ENCODE data around the gene CARMIL1.
A peak's percentile ranks its signal among the peaks of the same experiment; 100 is the strongest.

Gene CARMIL1

DNA sequence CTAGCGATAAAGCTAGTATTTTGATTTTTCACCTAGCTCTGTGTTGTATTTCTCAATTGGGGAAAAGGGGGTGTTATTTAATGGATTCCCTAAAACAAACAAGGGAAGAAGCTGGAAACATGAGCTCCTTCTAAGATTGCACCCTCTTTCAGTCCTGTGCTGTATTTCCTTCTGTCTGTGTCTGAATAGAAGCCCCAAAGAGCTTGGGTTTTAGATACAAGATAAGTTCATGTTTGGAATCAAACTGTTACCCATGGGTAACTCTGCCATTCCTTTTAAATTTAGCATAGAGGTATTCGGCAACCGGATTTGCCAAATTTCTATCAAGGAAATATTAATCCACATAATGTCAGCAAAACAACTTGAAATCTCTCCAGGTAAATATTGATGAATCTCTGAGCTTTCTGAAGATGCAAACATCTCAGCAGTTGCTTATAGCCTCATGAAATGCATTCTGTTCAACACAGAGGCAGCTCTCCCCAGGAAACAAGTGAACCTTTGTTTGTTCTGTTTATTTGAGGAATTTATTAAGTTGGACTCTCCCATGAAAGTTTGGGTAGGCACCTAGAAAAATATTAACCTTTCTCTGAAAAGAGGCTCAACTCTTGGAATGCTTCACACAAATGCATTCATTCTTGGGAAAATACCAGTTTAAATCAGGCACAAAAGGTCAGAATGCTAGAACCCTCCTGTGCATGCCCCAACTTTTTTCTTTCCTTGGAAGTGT is 362.9 kb downstream of the CARMIL1 start:
- Histone ChIP-seq H3K4me1 (ENCODE audit: control insufficient read depth, insufficient read depth, low read length, poor library complexity, severe bottlenecking) (no peaks in the 10 kb centered on the region), H3K27ac (ENCODE audit: low read depth, low read length, severe bottlenecking) (no peak overlapping the region), H3K4me3 (ENCODE audit: extremely low read depth, insufficient read depth, low read length, poor library complexity, severe bottlenecking) (no peak overlapping the region), H3K36me3 (ENCODE audit: control insufficient read depth, insufficient read depth, low read length) (no peaks in the 10 kb centered on the region), H3K9me3 (ENCODE audit: control insufficient read depth, low read length) (no peaks in the 10 kb centered on the region)
- WGBS, 2 experiments (ENCODE audit: insufficient coverage in 2 of 2): 82% methylated on average over 2 of the region's 3 CpGs; no CpG with 5 or more reads in 1 of the 2 experiments

DNA sequence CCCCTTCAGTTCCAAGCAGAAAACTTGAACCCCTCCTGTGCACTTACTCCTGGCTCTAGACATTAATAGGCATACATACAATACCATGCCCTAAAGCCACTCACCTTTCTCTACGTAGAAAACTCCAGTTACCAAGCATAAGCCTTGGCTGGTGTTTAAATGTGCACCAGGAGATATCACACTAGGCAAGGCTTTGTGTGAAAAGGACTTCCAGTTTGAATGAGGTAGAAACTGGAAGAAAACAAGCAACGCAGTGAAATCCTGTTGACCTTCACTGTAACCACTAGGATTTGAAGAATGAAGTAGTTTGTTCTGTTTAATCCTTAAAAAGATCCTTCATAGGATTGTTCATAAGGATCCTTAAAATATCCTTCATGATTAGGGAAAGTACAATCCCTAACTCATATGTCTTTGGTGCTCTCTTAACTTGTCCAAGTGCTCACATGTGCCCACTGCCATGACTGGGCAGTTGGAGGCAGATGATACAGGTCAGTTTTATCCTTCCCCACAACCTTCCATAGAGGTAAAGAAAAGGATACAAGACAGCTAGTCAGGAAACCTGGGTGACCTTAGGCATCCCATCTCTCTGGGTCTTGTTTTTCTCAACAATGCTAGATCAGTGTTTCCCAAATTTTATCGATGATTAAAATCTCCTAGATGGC is 363.6 kb downstream of the CARMIL1 start:
- H3K36me3 ChIP-seq (ENCODE audit: control insufficient read depth, insufficient read depth, low read length): no peaks in the 10 kb centered on the region
- 83 to 86% methylated on average over 1 to 2 of the region's 3 CpGs for WGBS, 2 experiments (ENCODE audit: insufficient coverage in 2 of 2)
- H3K27ac ChIP-seq (ENCODE audit: low read depth, low read length, severe bottlenecking): no peak overlapping the region

DNA sequence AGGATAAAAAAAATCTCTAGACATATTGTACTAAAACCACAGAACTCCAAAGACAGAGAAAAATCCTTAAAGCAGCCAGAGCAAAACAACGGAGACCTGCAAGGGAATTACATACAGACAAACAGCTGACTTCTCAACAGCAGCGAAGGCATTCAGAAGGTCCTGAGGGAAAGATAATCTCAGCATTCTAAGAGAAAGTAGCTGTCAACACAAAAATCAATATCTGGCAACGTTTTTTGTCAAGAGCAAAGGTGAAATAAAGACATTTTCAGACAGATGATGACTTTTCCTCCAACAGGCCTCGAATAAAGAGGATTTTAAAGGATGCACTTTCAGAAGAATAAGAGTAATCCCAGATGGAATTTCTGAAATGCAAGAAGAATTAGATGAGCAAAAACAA is 366.7 kb downstream of the CARMIL1 start:
- Histone ChIP-seq H3K4me1 (ENCODE audit: control insufficient read depth, insufficient read depth, low read length, poor library complexity, severe bottlenecking) (peaks cover 3% of the 10 kb centered on the region), H3K9me3 (ENCODE audit: control insufficient read depth, low read length) (no peaks in the 10 kb centered on the region), H3K36me3 (ENCODE audit: control insufficient read depth, insufficient read depth, low read length) (no peaks in the 10 kb centered on the region), H3K27ac (ENCODE audit: low read depth, low read length, severe bottlenecking) (no peak overlapping the region), H3K4me3 (ENCODE audit: extremely low read depth, insufficient read depth, low read length, poor library complexity, severe bottlenecking) (no peak overlapping the region)
- 50% methylated on average over 2 to 3 of the region's 4 CpGs for WGBS, 2 experiments (ENCODE audit: insufficient coverage in 2 of 2)

More for the DNA sequence above, 363.6 kb downstream of the CARMIL1 start:
- Histone ChIP-seq H3K4me3 (ENCODE audit: extremely low read depth, insufficient read depth, low read length, poor library complexity, severe bottlenecking) (no peak overlapping the region), H3K4me1 (ENCODE audit: control insufficient read depth, insufficient read depth, low read length, poor library complexity, severe bottlenecking) (no peaks in the 10 kb centered on the region), H3K9me3 (ENCODE audit: control insufficient read depth, low read length) (no peaks in the 10 kb centered on the region)

DNA sequence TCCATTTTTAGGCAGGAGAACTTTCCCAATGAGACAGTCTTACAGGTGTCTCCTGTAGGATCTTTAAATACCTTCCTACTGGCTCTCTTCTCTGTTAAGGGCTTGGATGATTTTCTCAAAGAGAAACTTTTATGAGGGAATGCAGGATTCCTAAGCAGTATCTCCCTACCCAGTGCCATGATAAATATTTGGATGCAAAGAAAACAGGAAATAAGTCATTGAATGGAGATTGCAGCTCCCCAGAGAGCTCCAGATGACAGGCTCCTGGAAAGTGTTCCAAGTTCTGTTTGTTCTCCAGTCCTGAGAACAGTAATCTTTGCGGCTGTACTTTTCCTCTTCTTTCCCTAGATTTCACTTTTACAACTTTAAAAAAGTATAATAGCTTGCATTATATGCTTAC is 370.4 kb downstream of the CARMIL1 start:
- H3K27ac ChIP-seq (ENCODE audit: low read depth, low read length, severe bottlenecking): no peak overlapping the region
- no CpG with 5 or more reads among the region's 1 CpG for WGBS, 2 experiments (ENCODE audit: insufficient coverage in 2 of 2)
- no peaks in the 10 kb centered on the region for H3K36me3 ChIP-seq (ENCODE audit: control insufficient read depth, insufficient read depth, low read length)
- no peak overlapping the region for H3K4me3 ChIP-seq (ENCODE audit: extremely low read depth, insufficient read depth, low read length, poor library complexity, severe bottlenecking)
- H3K4me1 ChIP-seq (ENCODE audit: control insufficient read depth, insufficient read depth, low read length, poor library complexity, severe bottlenecking): peaks cover 3% of the 10 kb centered on the region
- H3K9me3 ChIP-seq (ENCODE audit: control insufficient read depth, low read length): no peaks in the 10 kb centered on the region

DNA sequence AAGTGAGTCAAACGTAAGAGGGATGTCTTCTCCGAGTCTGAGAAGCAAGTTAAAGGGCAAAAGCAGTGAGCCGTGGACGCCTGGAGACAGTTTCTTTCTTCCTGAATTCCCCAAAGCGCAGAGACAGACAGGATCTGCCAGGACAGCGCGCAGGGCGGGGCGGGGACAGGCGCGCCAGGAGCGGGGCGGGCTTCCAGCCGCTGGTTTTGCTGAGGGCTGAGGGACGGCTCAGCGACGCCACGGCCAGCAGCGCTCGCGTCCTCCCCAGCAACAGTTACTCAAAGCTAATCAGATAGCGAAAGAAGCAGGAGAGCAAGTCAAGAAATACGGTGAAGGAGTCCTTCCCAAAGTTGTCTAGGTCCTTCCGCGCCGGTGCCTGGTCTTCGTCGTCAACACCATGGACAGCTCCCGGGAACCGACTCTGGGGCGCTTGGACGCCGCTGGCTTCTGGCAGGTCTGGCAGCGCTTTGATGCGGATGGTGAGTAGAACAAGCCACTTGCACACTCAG is 372.9 kb downstream of the CARMIL1 start, which contains the start of gene SCGN:
TSS of gene SCGN (plus strand) at position 209 of the 509 bp plus-strand sequence. CDS start at position 398, 189 bp downstream.
- Histone ChIP-seq H3K4me3 (ENCODE audit: extremely low read depth, insufficient read depth, low read length, poor library complexity, severe bottlenecking) (peak within 1 kb of the TSS; percentile 19), H3K27ac (ENCODE audit: low read depth, low read length, severe bottlenecking) (no peak within 1 kb of the TSS), H3K36me3 (ENCODE audit: control insufficient read depth, insufficient read depth, low read length) (no peaks in the 10 kb centered on the region), H3K4me1 (ENCODE audit: control insufficient read depth, insufficient read depth, low read length, poor library complexity, severe bottlenecking) (peaks cover 3% of the 10 kb centered on the region), H3K9me3 (ENCODE audit: control insufficient read depth, low read length) (no peaks in the 10 kb centered on the region)
- 1% methylated on average over 32 to 33 of the region's 35 CpGs for WGBS, 2 experiments (ENCODE audit: insufficient coverage in 2 of 2)

DNA sequence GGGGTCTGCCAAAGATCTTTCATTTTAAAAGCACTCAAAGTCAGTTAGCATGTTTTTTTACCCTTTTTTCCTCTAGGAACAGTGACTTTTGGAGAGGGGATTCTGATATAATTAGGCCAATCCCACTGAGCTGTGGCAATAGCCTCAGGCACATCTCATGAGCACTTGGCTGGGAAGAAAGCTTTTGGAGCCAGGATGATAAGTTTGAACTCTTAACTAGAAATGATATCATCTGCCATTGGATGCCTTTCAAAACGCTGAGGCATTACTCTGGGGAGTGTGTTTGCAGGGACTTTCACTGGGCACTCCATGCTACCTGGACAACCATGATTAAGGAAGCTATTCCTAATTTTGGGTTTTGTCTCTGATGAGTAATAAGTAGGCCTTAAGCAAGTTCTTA is 376.5 kb downstream of the CARMIL1 start:
- no peaks in the 10 kb centered on the region for H3K9me3 ChIP-seq (ENCODE audit: control insufficient read depth, low read length)
- H3K27ac ChIP-seq (ENCODE audit: low read depth, low read length, severe bottlenecking): no peak overlapping the region
- H3K4me1 ChIP-seq (ENCODE audit: control insufficient read depth, insufficient read depth, low read length, poor library complexity, severe bottlenecking): no peaks in the 10 kb centered on the region
- no peak overlapping the region for H3K4me3 ChIP-seq (ENCODE audit: extremely low read depth, insufficient read depth, low read length, poor library complexity, severe bottlenecking)
- WGBS, 2 experiments (ENCODE audit: insufficient coverage in 2 of 2): 43% methylated on average over 1 of the region's 1 CpG; no CpG with 5 or more reads in 1 of the 2 experiments
- H3K36me3 ChIP-seq (ENCODE audit: control insufficient read depth, insufficient read depth, low read length): no peaks in the 10 kb centered on the region

DNA sequence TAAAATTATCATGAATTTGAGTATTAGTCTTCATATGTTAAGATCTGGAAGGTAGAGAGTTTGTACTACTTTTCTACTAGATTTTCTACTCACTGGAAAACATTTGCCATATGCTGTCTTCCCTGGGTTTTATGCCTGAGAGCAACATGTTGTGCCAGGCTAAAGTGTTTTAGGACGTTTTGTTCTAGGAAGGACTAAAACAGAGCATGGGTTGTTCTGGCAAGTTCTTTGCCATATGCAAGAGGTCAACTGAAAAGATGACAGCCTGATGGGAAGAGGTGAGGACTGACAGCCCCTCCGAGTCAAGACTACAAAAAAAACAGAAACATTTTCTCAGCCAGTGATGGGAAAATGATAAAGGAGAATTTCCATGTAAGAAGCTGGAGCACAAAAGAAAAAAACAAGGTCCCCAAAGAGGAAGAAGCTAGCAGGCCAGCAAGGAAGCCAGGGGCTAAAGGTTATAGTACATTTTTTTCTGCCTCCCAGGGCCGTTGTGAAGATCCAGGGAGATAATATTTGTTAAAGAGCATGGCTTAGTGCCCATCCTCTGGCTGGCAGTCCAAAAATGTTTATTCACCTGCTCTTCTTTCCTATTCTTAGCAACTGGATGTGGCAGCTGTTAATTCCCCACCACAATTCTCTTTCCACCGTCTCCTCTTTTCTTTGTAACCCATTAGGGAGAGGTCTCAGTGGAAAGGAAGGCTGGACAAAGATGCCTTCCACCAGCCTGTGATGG is 380.6 kb downstream of the CARMIL1 start:
- H3K9me3 ChIP-seq (ENCODE audit: control insufficient read depth, low read length): no peaks in the 10 kb centered on the region
- H3K27ac ChIP-seq (ENCODE audit: low read depth, low read length, severe bottlenecking): no peak overlapping the region
- no peak overlapping the region for H3K4me3 ChIP-seq (ENCODE audit: extremely low read depth, insufficient read depth, low read length, poor library complexity, severe bottlenecking)
- no peaks in the 10 kb centered on the region for H3K36me3 ChIP-seq (ENCODE audit: control insufficient read depth, insufficient read depth, low read length)
- WGBS, 2 experiments (ENCODE audit: insufficient coverage in 2 of 2): 60 to 75% methylated on average over 1 of the region's 4 CpGs
- H3K4me1 ChIP-seq (ENCODE audit: control insufficient read depth, insufficient read depth, low read length, poor library complexity, severe bottlenecking): no peaks in the 10 kb centered on the region

DNA sequence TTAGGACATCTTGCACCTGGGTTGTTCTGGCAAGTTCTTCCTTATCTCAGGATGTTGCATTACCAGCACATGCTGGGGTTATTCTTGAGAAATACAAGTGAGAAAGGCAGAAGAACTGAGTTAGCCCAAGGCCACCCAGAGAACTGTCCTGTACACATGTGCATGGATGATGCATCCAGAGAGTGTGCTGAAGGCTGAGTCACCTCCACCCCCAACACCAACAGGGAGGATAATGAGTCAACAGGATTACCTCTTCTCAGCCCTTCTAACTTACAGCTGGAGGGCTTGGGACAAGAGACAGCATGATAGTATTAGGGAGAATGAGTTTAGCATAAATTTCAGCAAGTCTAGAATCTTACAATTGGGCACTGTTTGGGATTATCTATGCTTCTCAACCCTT is 381.3 kb downstream of the CARMIL1 start:
- Histone ChIP-seq H3K4me1 (ENCODE audit: control insufficient read depth, insufficient read depth, low read length, poor library complexity, severe bottlenecking) (no peaks in the 10 kb centered on the region), H3K27ac (ENCODE audit: low read depth, low read length, severe bottlenecking) (no peak overlapping the region), H3K4me3 (ENCODE audit: extremely low read depth, insufficient read depth, low read length, poor library complexity, severe bottlenecking) (no peak overlapping the region), H3K9me3 (ENCODE audit: control insufficient read depth, low read length) (no peaks in the 10 kb centered on the region), H3K36me3 (ENCODE audit: control insufficient read depth, insufficient read depth, low read length) (no peaks in the 10 kb centered on the region)

DNA sequence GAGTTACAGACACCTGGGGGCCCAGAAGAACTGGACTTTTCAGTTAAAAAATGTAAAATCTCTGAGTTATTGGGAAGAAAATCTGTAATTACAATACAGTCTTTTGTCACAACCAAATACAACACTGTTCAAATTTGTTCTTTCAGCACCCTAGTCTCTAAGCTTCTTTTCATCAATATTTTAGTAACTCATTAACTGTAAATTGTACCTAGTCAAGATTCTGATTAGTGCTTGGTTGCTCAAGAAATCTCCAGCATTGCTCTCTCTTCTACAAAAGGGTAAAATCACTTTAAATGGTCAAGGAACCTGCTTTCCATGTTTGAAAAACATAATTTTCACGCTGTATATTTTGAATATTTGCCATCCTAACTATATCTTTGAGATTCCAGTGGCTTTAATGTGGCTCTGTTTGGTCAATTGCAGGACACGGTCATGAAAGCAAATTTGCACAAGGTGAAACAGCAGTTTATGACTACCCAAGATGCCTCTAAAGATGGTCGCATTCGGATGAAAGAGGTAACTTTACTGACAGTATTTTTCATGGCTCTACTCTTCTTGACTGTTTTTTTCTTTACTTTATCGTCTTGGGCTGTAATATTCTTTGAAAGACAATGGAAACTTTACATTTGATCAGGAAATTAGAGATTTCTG is 382.1 kb downstream of the CARMIL1 start:
- Histone ChIP-seq H3K4me3 (ENCODE audit: extremely low read depth, insufficient read depth, low read length, poor library complexity, severe bottlenecking) (no peak overlapping the region), H3K27ac (ENCODE audit: low read depth, low read length, severe bottlenecking) (no peak overlapping the region), H3K4me1 (ENCODE audit: control insufficient read depth, insufficient read depth, low read length, poor library complexity, severe bottlenecking) (no peaks in the 10 kb centered on the region), H3K9me3 (ENCODE audit: control insufficient read depth, low read length) (no peaks in the 10 kb centered on the region), H3K36me3 (ENCODE audit: control insufficient read depth, insufficient read depth, low read length) (no peaks in the 10 kb centered on the region)
- 83 to 100% methylated on average over 1 to 3 of the region's 5 CpGs for WGBS, 2 experiments (ENCODE audit: insufficient coverage in 2 of 2)

DNA sequence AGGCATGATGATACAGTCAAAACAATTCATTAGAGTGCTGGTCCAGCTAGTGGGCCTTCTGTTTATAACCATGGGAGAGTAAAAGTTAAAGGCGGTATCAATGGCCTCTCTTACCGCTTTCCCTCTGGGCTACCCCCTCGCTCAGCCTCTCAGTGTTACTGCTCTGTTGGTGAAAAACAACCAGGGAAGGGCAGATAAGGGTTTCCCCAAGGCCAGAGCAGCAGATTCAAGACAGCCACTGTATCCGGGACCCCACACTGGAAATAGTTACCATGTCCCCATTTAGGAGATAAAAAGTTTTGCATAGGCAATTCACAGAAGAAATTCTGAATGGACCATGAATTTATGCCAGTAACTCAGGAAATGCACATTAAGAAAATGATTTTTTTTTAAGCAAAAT is 386.3 kb downstream of the CARMIL1 start:
- no peak overlapping the region for H3K4me3 ChIP-seq (ENCODE audit: extremely low read depth, insufficient read depth, low read length, poor library complexity, severe bottlenecking)
- 82 to 83% methylated on average over 2 to 3 of the region's 4 CpGs for WGBS, 2 experiments (ENCODE audit: insufficient coverage in 2 of 2)
- H3K27ac ChIP-seq (ENCODE audit: low read depth, low read length, severe bottlenecking): no peak overlapping the region
- H3K4me1 ChIP-seq (ENCODE audit: control insufficient read depth, insufficient read depth, low read length, poor library complexity, severe bottlenecking): no peaks in the 10 kb centered on the region
- H3K9me3 ChIP-seq (ENCODE audit: control insufficient read depth, low read length): no peaks in the 10 kb centered on the region
- no peaks in the 10 kb centered on the region for H3K36me3 ChIP-seq (ENCODE audit: control insufficient read depth, insufficient read depth, low read length)
